Measurements from ENCODE around the gene HADHB. TPM values are rescaled to one million over a fixed set of nuclear protein-coding genes. Genes with fewer than 3 reads are reported as not detected.

The HADHB gene
- total and polyA plus RNA-seq, 9 donors, result 73.1 to 115 (median 98.5) TPM

DNA sequence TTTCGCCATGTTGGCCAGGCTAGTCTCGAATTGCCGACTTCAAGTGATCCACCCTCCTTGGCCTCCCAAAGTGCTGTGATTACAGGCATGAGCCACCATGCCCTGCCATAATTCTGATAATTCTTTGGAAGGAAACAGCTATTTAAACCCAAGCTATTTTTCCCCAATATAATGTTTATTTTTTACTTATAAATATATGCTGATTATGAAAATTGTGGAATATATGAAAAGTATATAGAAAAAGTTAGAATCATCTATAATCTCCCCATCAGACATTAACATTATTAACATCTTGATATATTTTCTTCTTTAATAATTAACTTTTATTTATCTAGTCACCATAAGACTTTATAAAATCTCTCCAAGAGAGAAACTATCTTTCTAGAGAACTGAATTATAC is 41.2 kb downstream of the HADHB start:
- no CpG with 5 or more reads among the region's 3 CpGs for WGBS (ENCODE audit: insufficient coverage)
- Histone ChIP-seq H3K36me3 (ENCODE audit: control insufficient read depth, insufficient read depth, low read length) (peaks cover 33% of the 10 kb centered on the region), H3K4me1 (ENCODE audit: control insufficient read depth, insufficient read depth, low read length) (no peaks in the 10 kb centered on the region), H3K27me3 (ENCODE audit: control insufficient read depth, insufficient read depth, low read length) (no peaks in the 10 kb centered on the region), H3K27ac (ENCODE audit: low read length) (no peak overlapping the region), H3K4me3 (ENCODE audit: low read length) (no peak overlapping the region), H3K9me3 (replicated peaks; ENCODE audit: control insufficient read depth, low read depth, low read length) (no peaks in the 10 kb centered on the region)
- DNase-seq, result no peak

DNA sequence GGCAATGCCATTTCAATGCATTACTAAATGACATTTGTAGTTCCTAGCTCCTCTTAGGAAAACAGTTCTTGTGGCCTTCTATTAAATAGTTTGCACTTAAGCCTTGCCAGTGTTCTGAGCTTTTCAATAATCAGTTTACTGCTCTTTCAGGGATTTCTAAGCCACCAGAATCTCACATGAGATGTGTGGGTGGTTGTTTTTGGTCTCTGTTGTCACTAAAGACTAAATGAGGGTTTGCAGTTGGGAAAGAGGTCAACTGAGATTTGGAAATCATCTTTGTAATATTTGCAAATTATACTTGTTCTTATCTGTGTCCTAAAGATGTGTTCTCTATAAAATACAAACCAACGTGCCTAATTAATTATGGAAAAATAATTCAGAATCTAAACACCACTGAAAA is 45.3 kb downstream of the HADHB start:
- Histone ChIP-seq H3K36me3 (ENCODE audit: control insufficient read depth, insufficient read depth, low read length) (peaks cover 15% of the 10 kb centered on the region), H3K27me3 (ENCODE audit: control insufficient read depth, insufficient read depth, low read length) (no peaks in the 10 kb centered on the region), H3K4me1 (ENCODE audit: control insufficient read depth, insufficient read depth, low read length) (no peaks in the 10 kb centered on the region), H3K4me3 (ENCODE audit: low read length) (no peak overlapping the region), H3K27ac (ENCODE audit: low read length) (no peak overlapping the region), H3K9me3 (replicated peaks; ENCODE audit: control insufficient read depth, low read depth, low read length) (no peaks in the 10 kb centered on the region)
- WGBS (ENCODE audit: insufficient coverage), result no CpG with 5 or more reads among the region's 1 CpG
- DNase-seq, result no peak

DNA sequence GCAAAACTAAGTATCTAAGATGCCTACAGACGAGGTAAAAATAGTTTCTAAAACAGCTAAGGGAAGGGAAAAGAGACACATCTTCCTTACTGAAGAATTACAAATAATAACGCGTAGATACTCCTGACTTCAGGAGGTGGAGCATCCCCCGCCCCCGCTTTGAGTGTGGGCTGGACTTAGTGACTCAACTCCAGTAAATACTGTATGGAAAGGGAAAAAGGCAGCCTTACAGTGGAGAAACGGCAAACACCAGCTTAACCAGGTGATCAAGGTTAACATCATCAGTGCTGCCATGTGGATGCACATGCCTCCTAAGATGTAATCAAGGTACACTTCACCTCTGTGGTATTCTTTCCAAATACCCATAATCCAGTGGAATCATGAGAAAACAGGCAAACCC is 47.9 kb downstream of the HADHB start:
- Histone ChIP-seq H3K27ac (ENCODE audit: low read length) (no peak overlapping the region), H3K36me3 (ENCODE audit: control insufficient read depth, insufficient read depth, low read length) (peaks cover 10% of the 10 kb centered on the region), H3K4me1 (ENCODE audit: control insufficient read depth, insufficient read depth, low read length) (no peaks in the 10 kb centered on the region), H3K27me3 (ENCODE audit: control insufficient read depth, insufficient read depth, low read length) (no peaks in the 10 kb centered on the region), H3K9me3 (replicated peaks; ENCODE audit: control insufficient read depth, low read depth, low read length) (no peaks in the 10 kb centered on the region), H3K4me3 (ENCODE audit: low read length) (no peak overlapping the region)
- DNase-seq, result no peak
- 20% methylated on average over 1 of the region's 6 CpGs for WGBS (ENCODE audit: insufficient coverage)

DNA sequence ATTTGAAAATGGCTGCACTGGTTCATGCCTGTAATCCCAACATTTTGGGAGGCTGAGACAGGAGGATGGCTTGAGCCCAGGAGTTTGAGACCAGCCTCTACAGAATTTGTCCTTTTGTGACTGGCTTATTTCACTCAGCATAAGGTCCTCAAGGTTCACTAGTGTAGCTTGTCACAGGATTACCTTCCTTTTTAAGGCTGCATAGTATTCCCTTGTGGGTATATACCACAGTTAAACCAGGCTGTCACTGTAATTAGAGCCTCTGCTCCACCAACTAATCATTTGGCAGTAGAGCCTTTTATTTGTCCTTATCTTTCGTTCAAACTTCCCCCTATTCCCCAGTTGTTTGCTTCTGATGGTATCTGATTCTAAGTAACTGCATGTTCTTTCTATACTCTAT is 50.8 kb downstream of the HADHB start:
- Histone ChIP-seq H3K27me3 (ENCODE audit: control insufficient read depth, insufficient read depth, low read length) (peaks cover 3% of the 10 kb centered on the region), H3K9me3 (replicated peaks; ENCODE audit: control insufficient read depth, low read depth, low read length) (no peaks in the 10 kb centered on the region), H3K27ac (ENCODE audit: low read length) (no peak overlapping the region), H3K36me3 (ENCODE audit: control insufficient read depth, insufficient read depth, low read length) (no peaks in the 10 kb centered on the region), H3K4me1 (ENCODE audit: control insufficient read depth, insufficient read depth, low read length) (peaks cover 13% of the 10 kb centered on the region), H3K4me3 (ENCODE audit: low read length) (no peak overlapping the region)
- no peak for DNase-seq
- WGBS (ENCODE audit: insufficient coverage), result no CpG with 5 or more reads among the region's 1 CpG

DNA sequence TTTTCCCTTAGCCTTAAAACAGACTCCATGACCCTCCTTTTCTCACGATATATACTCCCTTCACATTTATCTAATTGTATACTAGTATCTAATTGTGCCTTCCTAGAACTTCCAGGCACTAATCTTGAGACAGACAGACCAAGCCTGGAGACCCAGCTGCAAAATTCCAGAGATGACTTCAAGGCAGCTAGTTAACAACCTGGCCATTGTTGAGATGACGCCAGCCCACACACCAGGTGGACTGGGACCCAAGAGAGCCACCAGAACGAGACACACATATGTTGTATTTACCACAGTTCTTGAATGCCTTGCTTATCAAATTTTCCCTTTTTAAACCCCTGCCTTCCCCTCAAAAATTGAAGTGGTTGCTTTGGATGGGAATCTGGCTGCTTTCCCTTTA is 52.3 kb downstream of the HADHB start:
- no CpG with 5 or more reads among the region's 3 CpGs for WGBS (ENCODE audit: insufficient coverage)
- Histone ChIP-seq H3K27me3 (ENCODE audit: control insufficient read depth, insufficient read depth, low read length) (peaks cover 3% of the 10 kb centered on the region), H3K9me3 (replicated peaks; ENCODE audit: control insufficient read depth, low read depth, low read length) (no peaks in the 10 kb centered on the region), H3K27ac (ENCODE audit: low read length) (no peak overlapping the region), H3K36me3 (ENCODE audit: control insufficient read depth, insufficient read depth, low read length) (no peaks in the 10 kb centered on the region), H3K4me3 (ENCODE audit: low read length) (no peak overlapping the region), H3K4me1 (ENCODE audit: control insufficient read depth, insufficient read depth, low read length) (peaks cover 16% of the 10 kb centered on the region)
- no peak for DNase-seq

DNA sequence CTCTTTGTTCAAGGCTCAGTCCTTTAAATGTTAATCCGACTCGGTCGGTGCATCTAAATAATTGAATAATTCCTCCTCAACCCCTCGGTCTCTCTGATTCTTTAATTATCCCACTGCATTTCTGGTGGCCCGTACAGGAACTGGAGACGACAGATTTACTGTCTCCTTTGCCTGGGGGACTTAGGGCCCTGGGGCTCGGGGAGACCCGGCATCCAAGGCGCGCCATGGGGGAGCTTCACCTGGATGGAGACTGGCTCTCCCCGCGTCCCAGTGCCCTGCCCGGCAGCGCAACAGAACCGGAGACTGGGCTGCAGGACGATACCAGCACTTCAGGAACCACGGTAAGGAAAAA is 53.5 kb downstream of the HADHB start:
- H3K36me3 ChIP-seq (ENCODE audit: control insufficient read depth, insufficient read depth, low read length), result no peaks in the 10 kb centered on the region
- H3K9me3 ChIP-seq (replicated peaks; ENCODE audit: control insufficient read depth, low read depth, low read length), result no peaks in the 10 kb centered on the region
- no peak overlapping the region for H3K27ac ChIP-seq (ENCODE audit: low read length)
- H3K27me3 ChIP-seq (ENCODE audit: control insufficient read depth, insufficient read depth, low read length), result peaks cover 3% of the 10 kb centered on the region
- 28% methylated on average over 13 of the region's 17 CpGs for WGBS (ENCODE audit: insufficient coverage)
- peak overlapping the region; percentile 54 for H3K4me3 ChIP-seq (ENCODE audit: low read length)
- H3K4me1 ChIP-seq (ENCODE audit: control insufficient read depth, insufficient read depth, low read length), result peaks cover 16% of the 10 kb centered on the region
- DNase-seq, result no peak

DNA sequence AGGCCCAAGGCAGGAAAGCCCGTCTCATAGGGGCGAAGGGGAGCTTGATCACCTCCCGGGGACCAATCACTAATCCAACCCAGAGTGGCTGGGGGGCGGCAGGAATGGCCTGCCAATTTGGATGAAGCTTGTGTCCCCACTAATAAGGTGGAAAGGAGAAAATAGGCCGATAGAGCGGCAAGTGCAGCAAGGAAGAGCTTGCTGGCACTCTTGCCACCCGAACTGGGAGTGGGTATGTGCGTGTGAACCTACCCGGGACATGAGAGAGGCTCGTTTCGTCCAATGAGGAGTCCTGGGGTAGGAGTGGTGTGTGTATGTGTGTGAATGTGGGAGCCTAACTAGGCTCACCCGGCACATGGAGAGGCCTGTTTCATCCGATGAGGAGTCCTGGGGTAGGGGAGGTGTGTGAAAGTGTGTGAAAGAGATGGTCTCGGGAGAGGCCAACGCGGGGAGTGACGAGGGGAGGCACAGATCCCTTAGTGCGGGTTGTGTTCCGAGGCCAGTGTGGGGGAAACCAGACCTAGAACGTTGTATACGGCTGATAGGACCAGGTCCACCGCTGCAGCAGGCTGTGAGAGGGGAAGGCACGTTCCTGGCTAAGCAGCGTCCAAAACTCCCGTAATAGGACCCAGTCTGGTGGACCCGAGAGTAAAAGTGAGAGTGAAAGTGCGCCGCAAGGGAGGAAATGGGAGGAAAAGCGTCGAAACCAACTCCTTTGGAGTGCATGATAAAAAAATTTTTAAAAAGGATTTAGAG is 54.1 kb downstream of the HADHB start:
- peaks cover 16% of the 10 kb centered on the region for H3K4me1 ChIP-seq (ENCODE audit: control insufficient read depth, insufficient read depth, low read length)
- H3K9me3 ChIP-seq (replicated peaks; ENCODE audit: control insufficient read depth, low read depth, low read length), result no peaks in the 10 kb centered on the region
- peaks cover 3% of the 10 kb centered on the region for H3K27me3 ChIP-seq (ENCODE audit: control insufficient read depth, insufficient read depth, low read length)
- H3K27ac ChIP-seq (ENCODE audit: low read length), result peak overlapping the region; percentile 74
- peaks cover 2% of the 10 kb centered on the region for H3K36me3 ChIP-seq (ENCODE audit: control insufficient read depth, insufficient read depth, low read length)
- peak; percentile 69 for DNase-seq
- WGBS (ENCODE audit: insufficient coverage), result 4% methylated on average over 29 of the region's 30 CpGs
- H3K4me3 ChIP-seq (ENCODE audit: low read length), result peak overlapping the region; percentile 54

DNA sequence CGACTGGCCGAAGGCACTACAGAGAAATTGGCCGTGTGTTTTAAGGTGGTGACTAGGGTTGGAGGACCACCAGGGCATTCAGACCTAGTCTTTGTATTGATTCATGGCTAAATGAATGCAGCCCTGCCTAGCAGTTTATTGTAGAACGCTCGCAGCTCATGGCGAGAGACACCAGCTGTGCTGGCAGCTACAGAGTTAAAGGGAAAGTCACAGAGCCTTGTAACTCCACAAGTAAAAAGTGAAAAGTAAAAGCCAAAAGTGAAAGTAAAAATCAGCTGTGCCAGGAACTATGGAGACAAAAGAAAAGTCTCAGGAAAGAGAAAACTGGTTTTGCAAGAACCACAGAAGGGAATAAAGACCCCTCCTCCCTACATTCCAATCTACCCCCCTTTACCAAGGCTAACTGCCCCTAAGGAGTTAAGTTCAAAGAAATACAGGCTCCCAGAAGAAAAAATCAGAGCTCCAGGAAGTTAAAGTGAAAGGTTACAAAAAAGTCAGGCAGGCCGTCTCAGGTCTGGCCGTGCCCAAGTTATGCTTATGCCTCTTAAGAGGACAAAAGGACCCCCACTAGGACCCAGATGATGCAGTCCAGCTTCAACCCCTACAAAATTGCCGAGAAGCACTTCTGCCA is 54.8 kb downstream of the HADHB start:
- WGBS (ENCODE audit: insufficient coverage), result 0% methylated on average over 7 of the region's 9 CpGs
- Histone ChIP-seq H3K4me1 (ENCODE audit: control insufficient read depth, insufficient read depth, low read length) (peaks cover 16% of the 10 kb centered on the region), H3K27me3 (ENCODE audit: control insufficient read depth, insufficient read depth, low read length) (peaks cover 3% of the 10 kb centered on the region), H3K27ac (ENCODE audit: low read length) (peak overlapping the region; percentile 74), H3K4me3 (ENCODE audit: low read length) (peak overlapping the region; percentile 54), H3K36me3 (ENCODE audit: control insufficient read depth, insufficient read depth, low read length) (peaks cover 3% of the 10 kb centered on the region), H3K9me3 (replicated peaks; ENCODE audit: control insufficient read depth, low read depth, low read length) (no peaks in the 10 kb centered on the region)
- DNase-seq, result peak; percentile 87

DNA sequence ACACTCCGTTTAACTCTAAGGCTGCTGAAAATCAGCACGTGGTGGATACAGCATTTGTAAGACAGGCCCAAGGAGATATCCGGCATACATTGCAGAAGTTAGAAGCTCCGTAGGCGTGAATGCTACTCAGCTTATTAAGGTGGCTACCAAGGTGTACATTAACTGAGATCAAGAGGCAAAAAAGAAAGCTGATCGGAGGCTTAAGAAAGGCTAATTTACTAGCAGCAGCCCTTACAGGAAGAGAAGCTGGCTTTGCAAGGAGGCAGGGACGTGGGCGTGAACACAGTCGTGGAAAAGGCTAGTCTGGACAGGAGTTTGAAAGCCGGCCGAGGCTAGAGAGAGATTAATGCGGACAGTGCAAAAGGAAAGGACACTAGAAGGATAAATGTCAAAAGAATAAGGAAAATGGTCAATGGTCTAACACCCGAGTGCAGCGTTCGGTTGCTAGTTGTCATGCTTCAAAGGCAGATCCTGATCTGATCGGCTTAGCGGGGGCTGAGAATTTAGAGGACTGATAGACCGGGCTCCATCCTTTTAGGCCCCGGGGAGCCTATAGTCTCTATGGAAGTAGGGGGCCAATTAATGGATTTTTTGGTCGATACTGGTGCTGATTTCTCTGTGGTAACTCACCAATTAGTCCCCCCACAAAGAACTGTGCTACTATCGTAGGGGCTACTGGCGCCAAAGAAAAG is 55.6 kb downstream of the HADHB start:
- WGBS (ENCODE audit: insufficient coverage), result 29% methylated on average over 18 of the region's 22 CpGs
- peaks cover 3% of the 10 kb centered on the region for H3K27me3 ChIP-seq (ENCODE audit: control insufficient read depth, insufficient read depth, low read length)
- peaks cover 3% of the 10 kb centered on the region for H3K36me3 ChIP-seq (ENCODE audit: control insufficient read depth, insufficient read depth, low read length)
- H3K27ac ChIP-seq (ENCODE audit: low read length), result peak overlapping the region; percentile 74
- H3K4me1 ChIP-seq (ENCODE audit: control insufficient read depth, insufficient read depth, low read length), result peaks cover 17% of the 10 kb centered on the region
- DNase-seq, result peak; percentile 62
- no peaks in the 10 kb centered on the region for H3K9me3 ChIP-seq (replicated peaks; ENCODE audit: control insufficient read depth, low read depth, low read length)
- H3K4me3 ChIP-seq (ENCODE audit: low read length), result peak overlapping the region; percentile 54

DNA sequence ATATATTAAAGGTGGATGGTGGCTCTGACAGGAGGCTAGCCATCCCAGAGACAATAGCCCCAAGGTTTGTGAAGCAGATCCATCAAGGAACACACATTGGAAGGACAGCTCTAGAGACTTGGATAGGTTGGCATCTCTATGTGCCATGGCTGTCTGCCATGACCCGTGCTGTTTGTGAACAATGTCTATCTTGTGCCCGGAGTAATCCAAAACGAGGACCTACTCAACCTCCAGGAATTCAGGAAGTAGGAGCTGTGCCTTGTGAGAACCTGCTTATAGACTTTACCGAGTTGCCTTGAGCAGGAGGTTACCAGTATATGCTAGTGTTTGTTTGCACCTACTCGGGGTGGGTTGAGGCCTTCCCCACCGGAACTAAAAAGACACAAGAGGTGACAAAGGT is 58.1 kb downstream of the HADHB start:
- no peak for DNase-seq
- no peak overlapping the region for H3K4me3 ChIP-seq (ENCODE audit: low read length)
- H3K27ac ChIP-seq (ENCODE audit: low read length), result no peak overlapping the region
- 100% methylated on average over 4 of the region's 6 CpGs for WGBS (ENCODE audit: insufficient coverage)
- peaks cover 17% of the 10 kb centered on the region for H3K4me1 ChIP-seq (ENCODE audit: control insufficient read depth, insufficient read depth, low read length)
- no peaks in the 10 kb centered on the region for H3K9me3 ChIP-seq (replicated peaks; ENCODE audit: control insufficient read depth, low read depth, low read length)
- H3K27me3 ChIP-seq (ENCODE audit: control insufficient read depth, insufficient read depth, low read length), result peaks cover 3% of the 10 kb centered on the region
- H3K36me3 ChIP-seq (ENCODE audit: control insufficient read depth, insufficient read depth, low read length), result peaks cover 3% of the 10 kb centered on the region

Measured in muscle of leg (tissue), 11 donors.